Memory B cell (primary cell): ENCODE results near the gene ZNF398.
"Not testable (repeated sequence)": the region's sequence is repeated elsewhere in the genome, so short reads cannot be mapped to it uniquely, and the experiment has no call there.

Source experiments
- ATAC-seq: fragments of 150-1000 bp; cut with Tn5 transposase; 2 replicates; pipeline ENCODE4 v1.10.0; 2021; ENCODE audit warnings: low read depth, mild to moderate bottlenecking, moderate library complexity
- DNase-seq, 2 donors: peaks; one replicate each; pipeline ENCODE4 v3.0.0; 2022; ENCODE audit warnings: low spot score in 2 of 2
- H3K27ac Mint-ChIP-seq: one replicate; pipeline ENCODE4 v1.8.0; 2022; ENCODE audit warnings: mild to moderate bottlenecking, moderate library complexity, mixed read lengths
- H3K27me3 Mint-ChIP-seq: one replicate; pipeline ENCODE4 v1.8.0; 2022; ENCODE audit warnings: mixed read lengths
- H3K36me3 Mint-ChIP-seq: one replicate; pipeline ENCODE4 v1.8.0; 2022; ENCODE audit warnings: mild to moderate bottlenecking, mixed read lengths
- H3K4me1 Mint-ChIP-seq: one replicate; pipeline ENCODE4 v1.8.0; 2022; ENCODE audit warnings: mixed read lengths
- H3K4me3 Mint-ChIP-seq: one replicate; pipeline ENCODE4 v1.8.0; 2022; ENCODE audit warnings: mild to moderate bottlenecking, moderate library complexity, mixed read lengths
- H3K9me3 Mint-ChIP-seq: one replicate; pipeline ENCODE4 v1.8.0; 2022; ENCODE audit warnings: mixed read lengths

Gene ZNF398

GRCh38 chr7:149218469-149219420 lies 71.5 kb downstream of the ZNF398 start:
- Mint-ChIP-seq H3K9me3 (no peaks in the 10 kb centered on the region), H3K27me3 (no peaks in the 10 kb centered on the region), H3K4me1 (peaks cover 3% of the 10 kb centered on the region), H3K36me3 (peaks cover 37% of the 10 kb centered on the region), H3K4me3 (no peak overlapping the region), H3K27ac (no peak overlapping the region)
- ATAC-seq (no peak), DNase-seq (no peak)

- DNase-seq (no peak), ATAC-seq (no peak)
- peaks cover 39% of the 10 kb centered on the region for H3K36me3 Mint-ChIP-seq
- no peak overlapping the region for H3K4me3 Mint-ChIP-seq
- H3K27ac Mint-ChIP-seq: no peak overlapping the region
- no peaks in the 10 kb centered on the region for H3K9me3 Mint-ChIP-seq
- H3K27me3 Mint-ChIP-seq: no peaks in the 10 kb centered on the region
- H3K4me1 Mint-ChIP-seq: peaks cover 3% of the 10 kb centered on the region
Measured at GRCh38 chr7:149220534-149220933, 73.3 kb downstream of the ZNF398 start.

DNA sequence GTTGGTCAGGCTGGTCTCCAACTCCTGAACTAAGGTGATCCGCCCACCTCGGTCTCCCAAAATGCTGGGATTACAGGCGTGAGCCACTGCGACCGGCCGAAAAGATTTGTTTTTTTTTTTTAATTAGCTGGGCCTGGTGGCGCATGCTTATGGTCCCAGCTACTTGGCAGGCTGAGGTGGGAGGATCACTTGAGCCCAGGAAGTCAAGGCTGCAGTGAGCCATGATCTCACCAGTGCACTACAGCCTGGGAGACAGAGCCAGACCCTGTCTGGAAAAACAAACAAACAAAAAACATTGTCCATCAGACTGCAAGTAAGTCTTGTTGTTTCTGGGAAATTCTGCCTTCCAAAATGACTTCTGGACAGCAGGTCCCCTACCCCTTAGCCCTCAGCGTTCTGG lies 75.9 kb downstream of the ZNF398 start:
- DNase-seq (no peak), ATAC-seq (no peak)
- H3K27ac Mint-ChIP-seq: no peak overlapping the region
- H3K27me3 Mint-ChIP-seq: no peaks in the 10 kb centered on the region
- H3K9me3 Mint-ChIP-seq: no peaks in the 10 kb centered on the region
- H3K4me1 Mint-ChIP-seq: no peaks in the 10 kb centered on the region
- H3K36me3 Mint-ChIP-seq: peaks cover 30% of the 10 kb centered on the region
- H3K4me3 Mint-ChIP-seq: no peak overlapping the region

DNA sequence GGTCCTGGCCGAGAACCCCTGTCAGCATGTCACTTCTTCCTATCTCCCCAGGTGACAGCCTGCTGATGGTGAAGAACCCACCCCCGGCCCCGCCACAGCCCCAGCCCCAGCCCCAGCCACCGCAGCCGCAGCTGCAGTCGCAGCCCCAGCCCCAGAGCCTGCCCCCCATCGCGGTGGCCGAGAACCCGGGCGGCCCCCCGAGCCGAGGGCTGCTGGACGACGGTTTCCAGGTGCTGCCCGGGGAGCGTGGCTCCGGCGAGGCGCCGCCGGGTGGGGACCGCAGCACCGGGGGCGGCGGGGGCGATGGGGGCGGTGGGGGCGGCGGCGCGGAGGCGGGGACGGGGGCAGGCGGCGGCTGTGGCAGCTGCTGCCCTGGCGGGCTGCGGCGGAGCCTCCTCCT lies 76.5 kb downstream of the ZNF398 start:
- H3K4me3 Mint-ChIP-seq: no peak overlapping the region
- H3K9me3 Mint-ChIP-seq: no peaks in the 10 kb centered on the region
- ATAC-seq (no peak), DNase-seq (no peak)
- H3K27ac Mint-ChIP-seq: no peak overlapping the region
- H3K27me3 Mint-ChIP-seq: no peaks in the 10 kb centered on the region
- H3K4me1 Mint-ChIP-seq: no peaks in the 10 kb centered on the region
- peaks cover 30% of the 10 kb centered on the region for H3K36me3 Mint-ChIP-seq

DNA sequence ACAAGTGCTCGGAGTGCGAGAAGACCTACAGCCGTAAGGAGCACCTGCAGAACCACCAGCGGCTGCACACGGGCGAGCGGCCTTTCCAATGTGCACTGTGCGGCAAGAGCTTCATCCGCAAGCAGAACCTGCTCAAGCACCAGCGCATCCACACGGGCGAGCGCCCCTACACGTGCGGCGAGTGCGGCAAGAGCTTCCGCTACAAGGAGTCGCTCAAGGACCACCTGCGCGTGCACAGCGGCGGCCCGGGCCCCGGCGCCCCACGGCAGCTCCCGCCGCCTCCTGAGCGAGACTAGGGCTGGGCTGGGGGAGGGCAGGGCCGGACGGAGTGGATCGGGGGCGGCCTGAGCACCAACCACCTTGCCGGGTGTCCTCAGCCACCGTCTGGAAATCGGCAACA lies 77.1 kb downstream of the ZNF398 start:
- Mint-ChIP-seq H3K9me3 (no peaks in the 10 kb centered on the region), H3K27ac (no peak overlapping the region), H3K27me3 (no peaks in the 10 kb centered on the region), H3K36me3 (peaks cover 26% of the 10 kb centered on the region), H3K4me1 (peaks cover 2% of the 10 kb centered on the region), H3K4me3 (no peak overlapping the region)
- DNase-seq: no peak
- ATAC-seq: no peak

DNA sequence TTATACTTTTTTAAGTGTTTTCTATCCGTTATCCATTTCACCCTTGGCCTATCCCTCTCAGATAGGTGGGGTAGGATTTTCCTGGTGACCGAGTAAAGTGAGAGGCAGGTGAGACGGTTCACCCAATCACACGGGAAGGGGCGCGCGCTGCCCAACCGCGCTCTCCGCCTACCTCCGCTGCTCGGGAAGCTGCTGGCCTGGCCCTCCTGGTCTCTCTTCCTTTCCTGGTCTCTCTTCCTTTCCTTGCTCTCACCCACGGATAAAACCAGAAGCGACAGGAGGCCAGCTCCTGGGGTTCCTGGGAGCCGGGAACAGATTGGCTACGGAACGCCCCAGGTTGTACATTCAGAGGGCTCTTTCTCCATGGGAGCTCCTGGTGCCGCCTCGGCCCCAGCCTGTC lies 77.9 kb downstream of the ZNF398 start:
- no peaks in the 10 kb centered on the region for H3K9me3 Mint-ChIP-seq
- peaks cover 5% of the 10 kb centered on the region for H3K4me1 Mint-ChIP-seq
- H3K36me3 Mint-ChIP-seq: peaks cover 22% of the 10 kb centered on the region
- no peak overlapping the region for H3K27ac Mint-ChIP-seq
- DNase-seq (no peak), ATAC-seq (no peak)
- H3K4me3 Mint-ChIP-seq: no peak overlapping the region
- no peaks in the 10 kb centered on the region for H3K27me3 Mint-ChIP-seq

DNA sequence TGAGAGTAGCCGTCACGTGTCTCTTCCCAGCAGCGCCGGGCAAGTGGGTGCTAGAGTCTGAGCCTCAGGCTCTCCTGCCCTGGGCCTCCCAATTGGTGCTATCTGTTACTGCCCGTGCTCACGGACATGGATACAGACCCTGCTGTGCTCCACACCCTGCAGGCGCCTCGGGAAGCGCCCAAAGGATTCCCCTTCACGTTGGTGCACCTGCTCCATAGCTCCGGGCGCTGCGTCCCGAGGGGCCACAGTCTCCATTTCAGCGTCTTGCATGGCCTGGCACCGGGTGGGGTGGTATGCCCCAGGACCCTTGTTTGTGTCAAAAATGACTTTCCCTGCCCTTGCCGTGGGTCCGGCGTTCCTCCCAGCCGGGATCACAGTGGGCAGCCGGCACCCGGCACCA lies 78.4 kb downstream of the ZNF398 start:
- DNase-seq: no peak
- Mint-ChIP-seq H3K4me1 (peaks cover 5% of the 10 kb centered on the region), H3K27me3 (no peaks in the 10 kb centered on the region), H3K9me3 (no peaks in the 10 kb centered on the region), H3K4me3 (no peak overlapping the region), H3K27ac (no peak overlapping the region), H3K36me3 (peaks cover 22% of the 10 kb centered on the region)
- no peak for ATAC-seq

DNA sequence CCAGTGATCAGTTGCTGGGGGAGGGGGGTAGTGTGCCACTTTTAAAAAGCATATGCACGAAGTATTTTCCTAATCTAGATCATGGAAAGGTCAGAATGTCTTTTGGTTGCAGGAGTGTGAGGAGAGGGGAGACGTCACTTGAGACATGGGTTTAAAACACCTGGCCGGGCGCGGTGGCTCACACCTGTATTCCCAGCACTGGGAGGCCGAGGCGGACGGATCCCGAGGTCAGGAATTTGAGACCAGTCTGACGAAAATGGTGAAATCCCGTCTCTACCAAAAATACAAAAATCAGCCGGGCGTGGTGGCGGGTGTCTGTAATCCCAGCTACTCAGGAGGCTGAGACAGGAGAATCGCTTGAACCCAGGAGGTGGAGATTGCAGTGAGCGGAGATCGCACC lies 79.1 kb downstream of the ZNF398 start:
- H3K9me3 Mint-ChIP-seq, ATAC-seq, H3K27me3 Mint-ChIP-seq, H3K4me1 Mint-ChIP-seq, H3K27ac Mint-ChIP-seq, DNase-seq, H3K4me3 Mint-ChIP-seq: not testable (repeated sequence)
- peaks cover 18% of the 10 kb centered on the region for H3K36me3 Mint-ChIP-seq

- Mint-ChIP-seq H3K4me1 (peaks cover 5% of the 10 kb centered on the region), H3K9me3 (no peaks in the 10 kb centered on the region), H3K27ac (no peak overlapping the region), H3K27me3 (no peaks in the 10 kb centered on the region), H3K4me3 (no peak overlapping the region), H3K36me3 (peaks cover 14% of the 10 kb centered on the region)
- no peak for ATAC-seq
- no peak for DNase-seq
Measured at GRCh38 chr7:149226840-149227494, 79.7 kb downstream of the ZNF398 start.

- H3K27ac Mint-ChIP-seq: no peak overlapping the region
- no peak overlapping the region for H3K4me3 Mint-ChIP-seq
- no peak for DNase-seq
- H3K9me3 Mint-ChIP-seq: no peaks in the 10 kb centered on the region
- peaks cover under 1% of the 10 kb centered on the region for H3K27me3 Mint-ChIP-seq
- no peak for ATAC-seq
- peaks cover 11% of the 10 kb centered on the region for H3K36me3 Mint-ChIP-seq
- peaks cover 5% of the 10 kb centered on the region for H3K4me1 Mint-ChIP-seq
Measured at GRCh38 chr7:149228831-149229471, 81.7 kb downstream of the ZNF398 start.

DNA sequence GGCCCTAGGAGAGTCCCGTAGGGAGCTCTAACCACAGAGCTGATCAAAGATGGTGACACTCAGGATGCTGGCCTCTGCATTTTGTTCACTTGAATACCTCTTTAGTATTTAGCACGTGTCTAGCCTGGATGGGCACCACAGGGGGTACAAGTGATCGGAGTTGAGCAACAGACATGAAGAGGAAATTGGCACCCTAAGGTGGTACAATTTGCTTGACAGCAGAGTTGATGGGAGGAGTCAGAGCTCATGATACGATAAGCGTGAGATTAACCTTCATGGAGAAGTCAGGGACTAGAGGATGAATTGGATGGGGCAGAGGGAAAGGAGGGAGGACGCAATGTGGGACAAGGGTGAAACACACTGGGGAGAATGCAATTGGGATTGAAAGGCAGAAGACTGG lies 82.3 kb downstream of the ZNF398 start:
- H3K27me3 Mint-ChIP-seq: peaks cover 2% of the 10 kb centered on the region

GRCh38 chr7:149232362-149232761 lies 85.1 kb downstream of the ZNF398 start:
- Mint-ChIP-seq H3K27me3 (peaks cover 2% of the 10 kb centered on the region), H3K27ac (no peak overlapping the region), H3K36me3 (no peaks in the 10 kb centered on the region), H3K9me3 (no peaks in the 10 kb centered on the region), H3K4me3 (no peak overlapping the region), H3K4me1 (peaks cover 5% of the 10 kb centered on the region)
- no peak for ATAC-seq
- no peak for DNase-seq

More for the DNA sequence above, 82.3 kb downstream of the ZNF398 start:
- H3K27ac Mint-ChIP-seq: no peak overlapping the region
- ATAC-seq (no peak), DNase-seq (no peak)
- no peaks in the 10 kb centered on the region for H3K9me3 Mint-ChIP-seq
- peaks cover 11% of the 10 kb centered on the region for H3K36me3 Mint-ChIP-seq
- no peak overlapping the region for H3K4me3 Mint-ChIP-seq
- peaks cover 5% of the 10 kb centered on the region for H3K4me1 Mint-ChIP-seq
